C4-2B (cell line): Measurements from ENCODE around the gene TMEM156.

Experiments
- CTCF ChIP-seq: fragments of 450-650 bp; conservative IDR thresholded peaks from 2 replicates; pipeline ENCODE4 v1.5.1; 2017; ENCODE audit warnings: mild to moderate bottlenecking
- ZFX ChIP-seq: fragments of 450-650 bp; IDR thresholded peaks from 2 replicates; pipeline ENCODE4 v1.6.1; 2017

- no peak for TF ChIP-seq CTCF
- no peak for TF ChIP-seq ZFX
These were observed 51.1 kb downstream of the TMEM156 start for GRCh38 chr4:38980903-38981676.
